Upper lobe of left lung (tissue), 4 donors: ENCODE data around the gene HSDL1.

Experiments
- EP300 ChIP-seq, 4 donors: sonication (generic); formaldehyde crosslinking; IDR thresholded peaks; one replicate each; pipeline ENCODE4 v1.5.1; 2017; ENCODE audit warnings: antibody characterized with exemption in 4 of 4, control low read depth in 2 of 4
- POLR2A ChIP-seq, 4 donors: fragments of 450-650 bp; IDR thresholded peaks; one replicate each; pipeline ENCODE4 v1.5.1; 2016 to 2017; ENCODE audit warnings: antibody characterized with exemption in 4 of 4, mild to moderate bottlenecking in 2 of 4

GRCh38 chr16:84184775-84185174, 39.8 kb upstream of the HSDL1 start:
- TF ChIP-seq EP300 (IDR thresholded peaks at IDR 0.05) (no peak), POLR2A (IDR thresholded peaks at IDR 0.05) (no peak)
